SH-SY5Y (cell line): Measurements from ENCODE around the gene ZFR.

ENCODE experiments used
- GATA2 ChIP-seq: IDR thresholded peaks from 2 replicates; pipeline ENCODE4 v1.6.1; 2011; ENCODE audit warnings: mild to moderate bottlenecking, low read depth, low read length
- GATA3 ChIP-seq: IDR thresholded peaks from 2 replicates; pipeline ENCODE4 v1.6.1; 2011; ENCODE audit warnings: low read depth, mild to moderate bottlenecking, low read length, moderate library complexity

ZFR gene

DNA sequence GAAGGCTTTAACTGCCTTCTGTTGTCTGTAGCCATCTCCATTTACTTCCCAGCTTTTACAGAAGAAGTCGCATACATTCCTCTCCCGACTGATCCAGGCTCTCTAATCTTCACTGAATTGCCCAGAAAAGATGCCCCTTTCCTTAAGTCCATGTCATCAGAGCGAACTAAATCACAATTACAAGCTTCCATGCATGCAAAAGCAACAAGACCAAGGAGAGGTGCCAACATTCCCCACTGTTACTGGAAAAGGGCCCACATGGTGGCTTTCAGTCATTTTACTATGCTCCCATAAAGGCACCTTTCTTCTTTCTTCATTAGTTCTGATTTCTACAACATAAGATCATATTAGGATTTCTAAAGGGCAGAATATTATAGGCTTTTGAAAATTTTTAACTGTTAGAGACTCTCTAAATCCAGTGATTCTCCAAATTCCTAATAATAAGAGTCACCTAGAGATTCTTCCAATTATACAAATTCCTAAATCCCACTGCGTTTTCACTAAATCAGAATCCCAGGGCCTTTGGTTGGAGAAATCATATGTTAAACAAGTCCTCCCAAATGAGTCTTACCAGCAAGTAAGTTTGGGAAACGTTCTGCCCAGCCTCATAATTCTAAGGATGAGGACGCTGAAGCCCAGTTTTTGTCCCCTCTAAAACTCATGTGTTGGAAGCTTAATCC, 17.0 kb upstream of the ZFR start:
- TF ChIP-seq GATA2 (no peak), GATA3 (no peak)

DNA sequence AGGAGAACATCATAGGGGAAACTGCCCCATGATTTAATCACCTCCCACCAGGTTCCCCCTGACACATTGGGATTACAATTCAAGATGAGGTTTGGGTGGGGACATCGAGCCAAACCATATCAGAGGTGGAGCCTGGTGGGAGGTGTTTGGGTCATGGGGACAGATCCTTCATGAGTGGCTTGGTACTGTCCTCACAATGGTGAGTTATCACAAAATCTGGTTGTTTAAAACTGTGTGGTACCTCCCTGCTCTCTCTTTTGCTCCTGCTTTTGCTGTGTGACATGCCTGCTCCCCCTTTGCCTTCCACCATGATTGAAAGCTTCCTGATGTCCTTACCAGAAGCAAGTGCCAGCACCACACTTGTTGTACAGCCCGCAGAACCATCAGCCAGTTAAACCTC, 16.2 kb upstream of the ZFR start:
- TF ChIP-seq GATA3 (no peak), GATA2 (no peak)

DNA sequence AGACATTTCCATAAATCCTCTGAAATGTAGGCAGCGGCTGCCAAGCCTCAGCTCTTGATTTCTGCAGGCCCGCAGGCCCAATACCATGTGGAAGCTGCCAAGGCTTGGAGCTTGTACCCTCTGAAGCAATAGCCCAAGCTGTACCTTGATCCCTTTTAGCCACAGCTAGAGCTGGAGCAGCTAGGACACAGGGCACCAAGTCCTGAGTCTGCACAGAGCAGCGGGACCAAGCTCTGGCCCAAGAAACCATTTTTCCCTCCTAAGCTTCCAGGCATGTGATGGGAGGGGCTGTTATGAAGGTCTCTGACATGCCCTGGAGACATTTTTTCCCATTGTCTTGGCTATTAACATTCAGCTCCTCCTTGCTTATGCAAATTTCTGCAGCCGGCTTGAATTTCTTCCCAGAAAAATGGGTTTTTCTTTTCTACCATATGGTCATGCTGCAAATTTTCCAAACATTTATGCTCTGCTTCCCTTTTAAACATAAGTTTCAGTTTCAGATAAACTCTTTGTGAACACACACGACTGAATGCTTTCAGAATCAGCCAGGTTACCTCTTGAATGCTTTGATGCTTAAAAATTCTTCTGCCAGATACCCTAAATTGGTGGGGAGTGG, 14.4 kb upstream of the ZFR start:
- TF ChIP-seq GATA2, result no peak
- TF ChIP-seq GATA3, result no peak

DNA sequence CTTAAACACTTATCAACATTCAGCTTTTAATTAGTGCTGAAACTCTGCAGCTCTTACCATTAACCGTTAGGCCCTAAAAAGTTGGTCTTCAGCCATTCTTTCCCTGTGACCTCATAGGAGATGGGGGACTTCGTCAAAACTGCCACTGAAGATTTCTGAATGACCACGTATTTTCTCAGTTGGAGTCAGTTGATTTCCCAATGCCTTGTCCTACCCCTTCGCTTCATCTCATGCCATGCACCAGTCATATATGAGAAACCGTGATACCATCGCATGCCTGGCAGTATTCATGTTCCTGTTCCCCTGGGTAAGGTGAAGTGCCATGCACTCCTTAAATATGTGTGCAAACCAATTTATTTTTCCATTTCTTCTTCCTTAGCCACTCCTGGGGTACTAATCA, 10.8 kb upstream of the ZFR start:
- TF ChIP-seq GATA2, result no peak
- no peak for TF ChIP-seq GATA3

DNA sequence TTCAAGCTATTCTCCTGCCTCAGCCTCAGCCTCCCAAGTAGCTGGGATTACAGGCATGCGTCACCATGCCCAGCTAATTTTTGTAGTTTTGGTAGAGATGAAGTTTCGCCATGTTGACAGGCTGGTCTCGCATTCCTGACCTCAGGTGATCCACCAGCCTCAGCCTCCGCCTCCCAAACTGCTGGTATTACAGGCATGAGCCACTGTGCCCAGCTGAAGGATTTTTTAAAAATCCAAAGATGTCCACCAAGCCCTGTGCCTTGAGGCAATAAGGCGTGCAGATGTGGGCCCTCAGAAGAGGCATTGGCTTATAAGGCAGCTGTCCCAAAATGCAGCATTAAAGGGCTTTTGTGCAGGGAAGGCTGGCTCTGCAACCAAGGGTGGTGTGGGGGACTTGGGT, 10.3 kb upstream of the ZFR start:
- TF ChIP-seq GATA3 (no peak), GATA2 (no peak)

DNA sequence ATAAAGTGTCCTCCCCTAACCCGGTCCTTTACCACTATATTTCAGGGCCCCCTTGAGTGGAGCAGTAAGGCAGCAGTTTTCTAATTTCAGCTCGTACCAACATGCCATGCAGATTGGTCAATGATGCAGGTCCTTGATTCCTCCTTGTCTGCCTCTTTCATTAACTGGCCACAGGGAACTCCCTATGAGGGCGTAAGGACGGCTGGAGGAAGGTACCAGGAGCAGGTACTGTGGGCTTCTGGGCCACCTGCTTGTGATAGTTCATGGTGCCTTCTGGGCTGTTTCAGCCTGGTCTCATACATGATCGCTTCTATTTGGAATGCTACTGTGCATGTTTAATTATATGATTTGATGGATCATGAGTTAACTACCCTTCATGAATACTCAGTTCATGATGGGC, 9.4 kb upstream of the ZFR start:
- no peak for TF ChIP-seq GATA3
- no peak for TF ChIP-seq GATA2

DNA sequence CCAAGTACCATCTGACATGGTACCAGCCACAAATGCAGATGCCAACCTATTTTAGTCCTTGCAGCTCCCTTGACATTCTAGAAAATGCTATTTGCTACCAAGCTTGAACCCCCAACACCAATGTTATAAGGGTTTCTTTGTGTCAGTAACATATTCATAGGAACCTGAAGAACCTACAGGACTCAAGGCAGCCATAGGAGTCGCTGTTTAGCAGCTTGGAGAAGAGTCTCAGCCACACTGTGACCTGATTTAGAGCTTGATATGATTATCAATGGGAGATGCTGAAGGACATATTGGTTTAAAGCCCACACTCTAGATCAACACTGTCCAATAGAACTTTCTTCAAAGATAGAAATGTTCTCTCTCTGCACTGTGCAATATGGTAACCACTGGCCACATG, 6.4 kb upstream of the ZFR start:
- TF ChIP-seq GATA2 (no peak), GATA3 (no peak)

DNA sequence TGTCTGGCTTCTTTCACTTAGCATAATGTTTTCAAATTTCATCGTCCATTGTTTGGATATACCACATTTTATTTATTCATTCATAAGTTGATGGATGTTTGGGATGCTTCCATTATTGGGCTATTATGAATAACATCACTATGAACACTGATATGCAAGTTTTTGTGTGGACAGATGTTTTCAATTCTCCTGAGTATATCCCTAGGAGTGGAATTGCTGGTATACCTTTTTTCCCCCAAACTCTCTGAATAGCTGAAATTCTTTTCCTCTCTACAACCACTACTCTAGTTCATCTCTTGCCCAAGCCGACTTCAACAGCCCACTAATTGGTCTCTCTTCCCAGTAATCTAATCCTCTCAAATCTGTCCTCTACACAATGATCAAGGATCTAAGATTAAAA, 4.7 kb upstream of the ZFR start:
- TF ChIP-seq GATA2 (no peak), GATA3 (no peak)

DNA sequence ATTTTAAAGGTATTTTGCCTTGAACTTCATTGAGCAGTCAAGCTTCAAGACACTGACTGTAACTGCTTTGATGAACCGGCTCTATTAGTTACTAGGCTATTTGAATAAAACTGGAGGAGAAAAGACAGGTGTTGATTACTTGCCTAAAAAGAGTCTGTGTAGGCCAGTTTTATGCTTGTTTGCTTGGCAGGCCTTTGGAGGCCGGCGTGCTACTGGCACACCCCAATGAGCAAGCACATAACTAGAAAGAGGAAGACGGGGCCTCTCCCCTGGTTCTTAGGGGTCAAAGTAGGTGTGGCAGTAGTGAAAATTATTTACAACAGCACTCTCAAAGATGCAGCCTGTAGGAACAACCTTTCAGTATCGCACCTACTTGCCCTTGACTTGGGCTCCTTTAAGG, 2.1 kb upstream of the ZFR start:
- TF ChIP-seq GATA2 (no peak), GATA3 (no peak)

DNA sequence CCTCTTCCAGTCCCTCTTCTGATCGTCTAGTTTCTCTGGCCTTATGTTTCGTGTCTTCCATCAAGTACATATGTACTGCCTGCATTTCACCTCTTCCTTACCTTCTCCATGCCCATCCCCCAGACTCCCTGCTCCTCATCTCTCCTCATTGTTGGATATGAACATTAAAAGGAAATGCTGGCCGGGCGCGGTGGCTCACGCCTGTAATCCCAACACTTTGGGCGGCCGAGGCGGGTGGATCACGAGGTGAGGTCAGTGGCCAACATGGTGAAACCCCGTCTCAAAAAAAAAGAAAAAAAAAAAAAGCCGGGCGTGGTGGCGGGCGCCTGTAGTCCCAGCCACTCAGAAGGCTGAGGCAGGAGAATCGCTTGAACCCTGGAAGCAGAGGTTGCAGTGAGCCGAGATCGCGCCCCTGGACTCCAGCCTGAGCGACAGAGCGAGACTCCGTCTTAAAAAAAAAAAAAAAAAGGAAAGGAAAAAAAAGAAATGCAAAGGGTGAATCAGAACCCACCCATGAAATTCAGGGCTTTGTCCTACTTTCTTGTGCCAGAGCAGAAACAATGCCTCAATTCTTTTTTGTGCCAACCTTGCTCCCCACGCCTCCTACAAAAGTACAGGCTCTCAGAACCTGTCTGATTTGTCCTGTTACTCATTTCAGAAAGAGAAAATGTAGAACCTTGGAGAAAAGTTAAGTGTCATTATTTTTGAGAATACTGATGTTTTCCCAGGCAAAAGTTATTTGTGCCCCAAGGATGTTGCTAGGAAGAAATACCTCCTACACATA, 1.5 kb upstream of the ZFR start:
- no peak for TF ChIP-seq GATA3
- no peak for TF ChIP-seq GATA2

DNA sequence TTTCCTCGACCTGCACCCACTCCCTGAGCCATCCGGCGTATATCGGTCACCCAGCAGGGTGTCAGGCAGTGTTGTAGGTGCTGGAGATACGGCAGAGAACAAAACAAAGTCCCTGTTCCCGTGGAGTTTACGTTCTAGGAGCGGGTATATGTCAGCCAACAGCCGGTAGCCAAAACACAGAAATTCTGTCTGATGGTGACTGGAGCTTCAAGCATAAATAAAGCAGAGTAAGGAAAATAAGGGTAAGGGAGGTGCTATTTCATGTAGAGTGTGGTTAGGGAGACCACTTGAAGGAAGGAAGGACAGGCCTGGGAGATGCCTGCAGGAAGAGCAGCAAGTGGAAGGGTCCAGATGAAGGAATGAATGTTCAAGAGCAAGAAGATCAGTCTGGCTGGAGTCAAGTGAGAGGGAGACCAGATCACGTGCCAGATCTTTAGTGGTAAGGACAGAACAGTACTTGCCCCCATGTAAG, 783 bp upstream of the ZFR start:
- TF ChIP-seq GATA3 (no peak), GATA2 (no peak)

DNA sequence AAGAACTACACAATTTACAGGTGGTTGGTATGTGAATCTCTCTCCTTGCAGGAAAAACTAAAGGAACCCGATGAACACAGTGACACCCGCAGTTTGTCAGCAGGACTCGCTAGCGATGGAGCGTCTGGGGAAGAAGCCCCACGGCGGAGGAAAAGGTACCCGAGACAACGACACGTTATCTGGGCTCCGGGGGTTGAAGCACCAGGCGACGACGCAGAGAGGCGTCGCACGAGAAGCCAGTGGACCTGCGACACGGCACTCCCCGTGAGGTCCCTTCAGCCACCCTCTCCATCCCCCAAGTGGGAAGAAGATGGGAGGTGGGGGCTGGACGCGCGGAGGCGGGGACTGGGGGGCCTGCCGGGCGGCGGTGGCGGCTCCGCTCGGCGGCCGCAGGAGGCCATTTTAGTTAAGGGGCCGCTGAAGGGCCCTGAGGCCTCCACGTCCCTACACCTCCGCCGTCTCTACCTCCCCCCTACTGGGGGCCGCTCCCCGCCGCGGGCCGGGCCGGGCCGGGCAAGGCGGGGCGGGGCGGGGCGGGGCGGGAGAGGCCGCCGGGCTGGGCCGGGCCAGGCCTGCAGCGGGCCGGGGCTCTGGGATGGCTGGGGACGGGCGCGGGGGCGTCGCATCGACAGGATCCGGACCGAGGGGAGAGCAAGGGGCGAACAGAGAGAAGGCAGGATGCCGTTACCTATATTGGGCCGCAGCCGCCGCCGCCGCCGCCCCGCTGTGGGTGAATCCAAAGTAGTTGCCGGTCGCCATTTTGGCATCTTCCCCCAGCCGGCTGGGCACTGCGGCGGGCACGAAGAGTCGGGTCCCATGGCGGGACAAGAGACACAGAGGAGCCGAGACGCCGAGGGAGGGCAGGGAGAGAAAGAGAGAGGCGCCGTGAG, 754 bp downstream of the ZFR start:
- TF ChIP-seq GATA3, result no peak
- TF ChIP-seq GATA2, result no peak

DNA sequence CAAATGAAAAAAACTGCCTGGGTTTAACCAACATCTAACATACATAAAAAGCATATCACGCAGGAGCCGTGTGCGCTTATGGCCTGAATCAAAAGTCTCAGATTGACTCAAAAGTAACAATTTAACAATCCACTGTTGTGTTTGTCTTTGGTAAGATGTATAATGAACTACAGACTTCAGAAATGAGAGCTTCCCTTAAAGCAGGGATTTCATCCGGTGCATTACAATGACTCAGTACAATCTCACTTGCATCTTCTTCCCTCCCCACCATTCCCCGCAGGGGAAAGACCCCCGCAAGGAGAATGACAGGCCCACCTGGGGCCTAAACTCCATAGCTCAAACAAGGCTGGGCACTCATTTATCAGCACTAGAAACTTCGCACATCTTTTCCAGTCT, 1.4 kb downstream of the ZFR start:
- TF ChIP-seq GATA2 (no peak), GATA3 (no peak)
